ENCODE data around the gene REG1B.

REG1B gene

GRCh38 chr2:79122676-79123075, 34.9 kb upstream of the REG1B start:
- no peak overlapping the region for H3K4me3 ChIP-seq (ENCODE audit: low read depth, low read length)
- TF ChIP-seq CTCF (IDR thresholded peaks at IDR 0.05; ENCODE audit: low read depth, low read length), result no peak

GRCh38 chr2:79120194-79120713, 32.5 kb upstream of the REG1B start, which contains the start of gene REG1A:
TSS of gene REG1A (plus strand) at chr2:79120488. CDS start at chr2:79120862, 374 bp downstream.
- no peak for TF ChIP-seq CTCF (IDR thresholded peaks at IDR 0.05; ENCODE audit: low read depth, low read length)
- no peak within 1 kb of the TSS for H3K4me3 ChIP-seq (ENCODE audit: low read depth, low read length)

GRCh38 chr2:79116997-79117928, 29.5 kb upstream of the REG1B start:
- TF ChIP-seq CTCF (IDR thresholded peaks at IDR 0.05; ENCODE audit: low read depth, low read length), result no peak
- H3K4me3 ChIP-seq (ENCODE audit: low read depth, low read length), result no peak overlapping the region

- H3K4me3 ChIP-seq (ENCODE audit: low read depth, low read length), result no peak overlapping the region
- no peak for TF ChIP-seq CTCF (IDR thresholded peaks at IDR 0.05; ENCODE audit: low read depth, low read length)
Observed at GRCh38 chr2:79114797-79115494, 27.2 kb upstream of the REG1B start.

- no peak overlapping the region for H3K4me3 ChIP-seq (ENCODE audit: low read depth, low read length)
- TF ChIP-seq CTCF (IDR thresholded peaks at IDR 0.05; ENCODE audit: low read depth, low read length), result no peak
Observed at GRCh38 chr2:79112269-79112668, 24.5 kb upstream of the REG1B start.

- TF ChIP-seq CTCF (IDR thresholded peaks at IDR 0.05; ENCODE audit: low read depth, low read length), result no peak
- H3K4me3 ChIP-seq (ENCODE audit: low read depth, low read length), result no peak overlapping the region
Observed at GRCh38 chr2:79105259-79105658, 17.5 kb upstream of the REG1B start.
